ENCODE measurements around the gene ALKBH1.

ALKBH1 gene

DNA sequence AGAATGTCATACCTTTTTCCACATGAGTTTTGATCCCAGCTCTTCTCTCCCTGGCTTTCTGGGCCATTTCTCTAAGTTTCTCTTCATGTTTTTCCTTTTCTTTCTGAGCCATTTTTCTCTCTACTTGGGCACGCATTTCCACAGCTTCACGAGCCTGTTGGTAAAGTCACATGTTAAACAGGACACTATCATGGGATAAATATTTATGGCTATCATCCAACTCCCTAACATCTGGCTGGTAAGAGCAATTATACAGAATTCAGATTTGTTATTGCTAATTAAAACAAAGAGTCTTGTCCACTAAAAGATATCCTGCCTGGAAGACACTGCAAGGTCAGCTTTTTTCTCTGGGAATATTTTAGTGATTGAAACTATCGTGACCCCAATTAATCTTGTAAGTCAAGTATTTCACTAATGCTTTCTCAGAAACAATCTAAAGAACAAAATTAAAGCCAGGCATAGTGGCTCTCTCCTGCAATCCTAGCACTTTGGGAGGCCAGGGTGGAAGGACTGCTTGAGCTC is 23.2 kb upstream of the ALKBH1 start:
- Histone ChIP-seq H3K4me1 (ENCODE audit: insufficient read depth, low read length) (no peaks in the 10 kb centered on the region), H4K20me1 (ENCODE audit: insufficient read depth, low read length) (no peaks in the 10 kb centered on the region; the same call in 1 of the 2 replicates), H3K4me3 (ENCODE audit: low read depth in 1 of 2, low read length in 2 of 2) (no peak overlapping the region), H3K36me3 (ENCODE audit: insufficient read depth, low read length) (peaks cover 100% of the 10 kb centered on the region), H3K79me2 (ENCODE audit: insufficient read depth, low read length) (peaks cover 31% of the 10 kb centered on the region; the same call in 1 of the 2 replicates), H3K9me3 (ENCODE audit: insufficient read depth, low read length, severe bottlenecking) (no peaks in the 10 kb centered on the region), H3K9ac (ENCODE audit: low read depth, low read length) (no peak overlapping the region), H2AFZ (ENCODE audit: low read depth, low read length) (no peak overlapping the region), H3K27me3 (ENCODE audit: insufficient read depth, low read length, poor library complexity) (no peaks in the 10 kb centered on the region), H3K27ac (ENCODE audit: low read length) (no peak overlapping the region), H3K4me2 (ENCODE audit: insufficient read depth, low read length) (no peak overlapping the region)
- ATAC-seq (ENCODE audit: insufficient read depth, low read depth), result no peak
- TF ChIP-seq CTCF (IDR thresholded peaks at IDR 0.05; ENCODE audit: borderline replicate concordance, extremely low read depth, low read length, poor library complexity, severe bottlenecking), result no peak
- no peak for TF ChIP-seq EZH2 (IDR thresholded peaks at IDR 0.05; ENCODE audit: borderline replicate concordance, low read depth, low read length, severe bottlenecking)
- no peak for DNase-seq

GRCh38 chr14:77722301-77722700 is 14.5 kb upstream of the ALKBH1 start:
- Histone ChIP-seq H3K27me3 (ENCODE audit: insufficient read depth, low read length, poor library complexity) (no peaks in the 10 kb centered on the region), H3K9me3 (ENCODE audit: insufficient read depth, low read length, severe bottlenecking) (no peaks in the 10 kb centered on the region), H3K36me3 (ENCODE audit: insufficient read depth, low read length) (peaks cover 97% of the 10 kb centered on the region)

DNA sequence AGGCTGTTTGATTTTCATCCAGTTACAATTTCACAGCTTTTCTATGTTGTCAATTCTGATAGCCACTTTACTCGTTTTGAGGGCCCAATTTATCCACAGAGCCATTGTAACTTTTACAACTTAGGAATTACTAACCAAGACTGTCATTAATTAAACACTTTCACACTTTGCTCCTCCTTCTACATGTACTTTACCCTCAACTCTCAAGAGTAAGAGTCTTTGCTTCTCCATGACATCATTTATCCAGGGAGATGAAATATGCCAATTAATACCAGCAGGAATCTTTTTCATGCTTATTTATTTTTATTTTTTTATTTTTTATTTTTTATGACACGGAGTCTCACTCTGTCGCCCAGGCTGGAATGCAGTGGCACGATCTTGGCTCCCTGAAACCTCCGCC is 13.6 kb upstream of the ALKBH1 start:
- Histone ChIP-seq H3K36me3 (ENCODE audit: insufficient read depth, low read length) (peaks cover 97% of the 10 kb centered on the region), H3K79me2 (ENCODE audit: insufficient read depth, low read length) (peaks cover 6% of the 10 kb centered on the region), H3K9me3 (ENCODE audit: insufficient read depth, low read length, severe bottlenecking) (no peaks in the 10 kb centered on the region), H2AFZ (ENCODE audit: low read depth, low read length) (no peak overlapping the region), H3K9ac (ENCODE audit: low read depth, low read length) (no peak overlapping the region), H3K27me3 (ENCODE audit: insufficient read depth, low read length, poor library complexity) (no peaks in the 10 kb centered on the region), H3K4me3 (ENCODE audit: low read depth in 1 of 2, low read length in 2 of 2) (no peak overlapping the region), H3K4me1 (ENCODE audit: insufficient read depth, low read length) (no peaks in the 10 kb centered on the region), H3K27ac (ENCODE audit: low read length) (no peak overlapping the region), H4K20me1 (ENCODE audit: insufficient read depth, low read length) (peaks cover 18% of the 10 kb centered on the region; the same call in 1 of the 2 replicates), H3K4me2 (ENCODE audit: insufficient read depth, low read length) (no peak overlapping the region)
- no peak for DNase-seq
- ATAC-seq (ENCODE audit: insufficient read depth, low read depth), result no peak
- TF ChIP-seq CTCF (IDR thresholded peaks at IDR 0.05; ENCODE audit: borderline replicate concordance, extremely low read depth, low read length, poor library complexity, severe bottlenecking), result no peak
- TF ChIP-seq EZH2 (IDR thresholded peaks at IDR 0.05; ENCODE audit: borderline replicate concordance, low read depth, low read length, severe bottlenecking), result no peak

More at GRCh38 chr14:77722301-77722700, 14.5 kb upstream of the ALKBH1 start:
- Histone ChIP-seq H4K20me1 (ENCODE audit: insufficient read depth, low read length) (peaks cover 18% of the 10 kb centered on the region; the same call in 1 of the 2 replicates), H3K79me2 (ENCODE audit: insufficient read depth, low read length) (peaks cover 10% of the 10 kb centered on the region), H2AFZ (ENCODE audit: low read depth, low read length) (no peak overlapping the region), H3K27ac (ENCODE audit: low read length) (no peak overlapping the region), H3K4me3 (ENCODE audit: low read depth in 1 of 2, low read length in 2 of 2) (no peak overlapping the region), H3K4me1 (ENCODE audit: insufficient read depth, low read length) (no peaks in the 10 kb centered on the region), H3K9ac (ENCODE audit: low read depth, low read length) (no peak overlapping the region), H3K4me2 (ENCODE audit: insufficient read depth, low read length) (no peak overlapping the region)
- TF ChIP-seq CTCF (IDR thresholded peaks at IDR 0.05; ENCODE audit: borderline replicate concordance, extremely low read depth, low read length, poor library complexity, severe bottlenecking) (no peak), EZH2 (IDR thresholded peaks at IDR 0.05; ENCODE audit: borderline replicate concordance, low read depth, low read length, severe bottlenecking) (no peak)
- no peak for DNase-seq
- no peak for ATAC-seq (ENCODE audit: insufficient read depth, low read depth)

Measured in DND-41 (cell line).